OCI-M1 (cell line): ENCODE results near the gene SUCO.

Experiments used
- DNase-seq: peaks from one replicate; lab custom pipeline; 2025; lab: John Stamatoyannopoulos, UW

SUCO gene

GRCh38 chr1:172517081-172517480 lies 15.9 kb upstream of the SUCO start:
- no peak for DNase-seq

- no peak for DNase-seq
Observed at GRCh38 chr1:172517545-172517944, 15.4 kb upstream of the SUCO start.

- no peak for DNase-seq
Observed at GRCh38 chr1:172529304-172529703, 3.6 kb upstream of the SUCO start.

GRCh38 chr1:172530000-172530399 lies 3.0 kb upstream of the SUCO start:
- peak; percentile 78 for DNase-seq

GRCh38 chr1:172531412-172532182 lies 1.4 kb upstream of the SUCO start:
- DNase-seq = no peak

GRCh38 chr1:172532183-172532699 lies 709 bp upstream of the SUCO start:
- DNase-seq = peak; percentile 99

GRCh38 chr1:172533513-172534151 lies 682 bp downstream of the SUCO start:
- DNase-seq = peak; percentile 67

- no peak for DNase-seq
Observed at GRCh38 chr1:172536256-172536655, 3.3 kb downstream of the SUCO start.

- DNase-seq = no peak
Observed at GRCh38 chr1:172537366-172537765, 4.4 kb downstream of the SUCO start.

- DNase-seq = peak; percentile 25
Observed at GRCh38 chr1:172537827-172538391, 5.0 kb downstream of the SUCO start.

GRCh38 chr1:172540635-172541034 lies 7.7 kb downstream of the SUCO start:
- peak; percentile 33 for DNase-seq

GRCh38 chr1:172544481-172545104 lies 11.6 kb downstream of the SUCO start:
- no peak for DNase-seq

GRCh38 chr1:172545396-172546004 lies 12.6 kb downstream of the SUCO start:
- DNase-seq = peak; percentile 35

GRCh38 chr1:172547071-172547470 lies 14.1 kb downstream of the SUCO start:
- DNase-seq = no peak

GRCh38 chr1:172549621-172550280 lies 16.8 kb downstream of the SUCO start:
- DNase-seq = peak; percentile 30

- DNase-seq = no peak
Observed at GRCh38 chr1:172551279-172551678, 18.3 kb downstream of the SUCO start.

GRCh38 chr1:172554915-172555314 lies 22.0 kb downstream of the SUCO start:
- DNase-seq = no peak

- DNase-seq = no peak
Observed at GRCh38 chr1:172556461-172556860, 23.5 kb downstream of the SUCO start.

- DNase-seq = no peak
Observed at GRCh38 chr1:172557270-172557669, 24.3 kb downstream of the SUCO start.

- DNase-seq = no peak
Observed at GRCh38 chr1:172559572-172560210, 26.7 kb downstream of the SUCO start.

GRCh38 chr1:172561252-172561651 lies 28.3 kb downstream of the SUCO start:
- no peak for DNase-seq
